ENCODE measurements around the gene CD19.
"Not testable (repeated sequence)": the region's sequence is repeated elsewhere in the genome, so short reads cannot be mapped to it uniquely, and the experiment has no call there.

The CD19 gene

GRCh38 chr16:28980330-28980729 lies 48.6 kb downstream of the CD19 start:
- not testable (repeated sequence) for DNase-seq

GRCh38 chr16:28980929-28981328 lies 49.2 kb downstream of the CD19 start:
- DNase-seq: no peak

GRCh38 chr16:28981517-28981916 lies 49.7 kb downstream of the CD19 start:
- DNase-seq: no peak

GRCh38 chr16:28982418-28982817 lies 50.6 kb downstream of the CD19 start:
- no peak for DNase-seq

GRCh38 chr16:28982949-28983348 lies 51.2 kb downstream of the CD19 start:
- no peak for DNase-seq

- no peak for DNase-seq
These were observed 51.9 kb downstream of the CD19 start for GRCh38 chr16:28983644-28984043.

GRCh38 chr16:28984091-28984490 lies 52.3 kb downstream of the CD19 start:
- no peak for DNase-seq

GRCh38 chr16:28984619-28985135 lies 52.9 kb downstream of the CD19 start, which contains the start of gene LAT:
Gene LAT, plus strand, starts transcription at chr16:28985052. Its CDS starts 366 bp downstream, at chr16:28985418.
- no peak for DNase-seq

- DNase-seq: no peak
These were observed 53.7 kb downstream of the CD19 start for GRCh38 chr16:28985211-28986041.

- DNase-seq: no peak
These were observed 54.3 kb downstream of the CD19 start for GRCh38 chr16:28986046-28986445.

GRCh38 chr16:28986492-28986891 lies 54.7 kb downstream of the CD19 start:
- DNase-seq: no peak

- no peak for DNase-seq
These were observed 55.5 kb downstream of the CD19 start for GRCh38 chr16:28987170-28987853.

All from hypothalamus (tissue), 51 donors.